Lung (tissue), 12 donors: ENCODE measurements around the gene SLC66A2. TPM values are rescaled to one million over a fixed set of nuclear protein-coding genes. Genes with fewer than 3 reads are reported as not detected.
A peak's percentile ranks its signal among the peaks of the same experiment; 100 is the strongest.

Experiments
- ATAC-seq: fragments of 200-7000 bp; cut with Tn5 transposase; one replicate; pipeline ENCODE4 v1.9.1; 2020; ENCODE audit warnings: moderate number of reproducible peaks; ENCODE audit not compliant: insufficient read depth, low FRiP score
- DNase-seq, 3 donors: peaks; one replicate each; pipeline ENCODE4 v3.0.0-alpha.2; 2013 to 2017
- H3K27ac ChIP-seq, 2 donors: one replicate each; pipeline ENCODE4 v1.5.1; 2013; ENCODE audit warnings: mild to moderate bottlenecking in 2 of 2, moderate library complexity in 2 of 2, control low read depth in 1 of 2, inconsistent platforms in 1 of 2, low read depth in 1 of 2, low read length in 1 of 2
- H3K27me3 ChIP-seq, 3 donors: one replicate each; pipeline ENCODE4 v1.5.1; 2013; ENCODE audit warnings: low read length in 2 of 3; ENCODE audit not compliant: control insufficient read depth in 3 of 3, insufficient read depth in 3 of 3
- H3K36me3 ChIP-seq, 4 donors: one replicate each; pipeline ENCODE4 v1.5.1; 2013; ENCODE audit warnings: low read length in 4 of 4, mild to moderate bottlenecking in 1 of 4, moderate library complexity in 1 of 4; ENCODE audit not compliant: control insufficient read depth in 4 of 4, insufficient read depth in 4 of 4
- H3K4me1 ChIP-seq, 5 donors: one replicate each; pipeline ENCODE4 v1.5.1; 2013; ENCODE audit warnings: low read length in 5 of 5, mild to moderate bottlenecking in 2 of 5, moderate library complexity in 1 of 5; ENCODE audit not compliant: control insufficient read depth in 5 of 5, insufficient read depth in 5 of 5
- H3K4me3 ChIP-seq: one replicate; pipeline ENCODE4 v1.5.1; 2013; ENCODE audit warnings: mild to moderate bottlenecking, control low read depth, moderate library complexity
- H3K9ac ChIP-seq, 2 donors: one replicate each; pipeline ENCODE4 v1.5.1; 2013; ENCODE audit warnings: low read length in 2 of 2, control low read depth in 1 of 2; ENCODE audit not compliant: insufficient read depth in 1 of 2
- H3K9me3 ChIP-seq, 4 donors: one replicate each; pipeline ENCODE4 v1.5.1; 2013; ENCODE audit warnings: low read length in 3 of 4, mild to moderate bottlenecking in 1 of 4, moderate library complexity in 1 of 4; ENCODE audit not compliant: control insufficient read depth in 4 of 4, insufficient read depth in 3 of 4
- CTCF ChIP-seq: IDR thresholded peaks from 2 replicates; pipeline ENCODE4 v1.5.1; 2012; ENCODE audit warnings: mild to moderate bottlenecking; ENCODE audit errors: control extremely low read depth, extremely low read depth
- WGBS, 2 donors: extraction: QIAGEN DNeasy Blood & Tissue Kit; methylation state at CpG; one replicate each; pipeline ENCODE4 v1.1.7; 2013; 5-methylcytosine and 5-hydroxymethylcytosine counted together
- polyA plus RNA-seq, 2 donors: library from polyadenylated mRNA; stranded (reverse); fragments of 200-250 nt; gene quantifications; one replicate each; pipeline ENCODE4 v1.2.1, GENCODE V29; 2013
- total RNA-seq, 2 donors: library from RNA; depleted of rRNA in 1 of 2; stranded (reverse); fragments of >200 nt in 1 of 2; gene quantifications; one replicate each; pipeline ENCODE4 v1.2.1, GENCODE V29; 2014 to 2021
- donor health status: control.
- donor health status: control.
- donor health status: Bipolar disorder and iron deficiency.
- donor health status: healthy.
- donor health status: DM: yes; HTN: yes; CAD: no.

Gene SLC66A2
- total and polyA plus RNA-seq, 4 donors, result 26.5 to 71.8 (median 62.3) TPM

GRCh38 chr18:79934311-79935097, 16.9 kb downstream of the SLC66A2 start:
- no peak overlapping the region for H3K4me3 ChIP-seq
- peaks cover 0 to 3% (median 0%) of the 10 kb centered on the region in 5 donors for H3K4me1 ChIP-seq
- 80 to 90% methylated on average over 8 of the region's 8 CpGs for WGBS, 2 donors
- H3K9ac ChIP-seq, result no peak overlapping the region
- peaks cover 3 to 10% (median 7%) of the 10 kb centered on the region in 4 donors for H3K9me3 ChIP-seq
- no peak for TF ChIP-seq CTCF
- no peak overlapping the region for H3K27ac ChIP-seq
- no peaks in the 10 kb centered on the region for H3K27me3 ChIP-seq
- DNase-seq (peak in 1 of 3 donors; percentile 11), ATAC-seq (peak; percentile 19)
- peaks cover 0 to 32% (median 18%) of the 10 kb centered on the region in 4 donors for H3K36me3 ChIP-seq

- peaks cover 0 to 1% (median 0%) of the 10 kb centered on the region in 5 donors for H3K4me1 ChIP-seq
- ATAC-seq (no peak), DNase-seq (peak in 1 of 3 donors; percentile 12)
- WGBS, 2 donors, result 89 to 91% methylated on average over 10 of the region's 10 CpGs
- H3K9me3 ChIP-seq, result peaks cover 3 to 14% (median 11%) of the 10 kb centered on the region in 4 donors
- no peak overlapping the region for H3K9ac ChIP-seq
- H3K36me3 ChIP-seq, result peaks cover 0 to 39% (median 24%) of the 10 kb centered on the region in 4 donors
- H3K4me3 ChIP-seq, result no peak overlapping the region
- H3K27ac ChIP-seq, result no peak overlapping the region
- TF ChIP-seq CTCF, result no peak
- no peaks in the 10 kb centered on the region for H3K27me3 ChIP-seq
Observed at GRCh38 chr18:79933765-79934164, 17.7 kb downstream of the SLC66A2 start.

- peaks cover 0 to 2% (median 0%) of the 10 kb centered on the region in 5 donors for H3K4me1 ChIP-seq
- no peak for DNase-seq
- ATAC-seq, result no peak
- H3K9ac ChIP-seq, result no peak overlapping the region
- TF ChIP-seq CTCF, result no peak
- peaks cover 3 to 16% (median 12%) of the 10 kb centered on the region in 4 donors for H3K9me3 ChIP-seq
- H3K36me3 ChIP-seq, result peaks cover 0 to 44% (median 25%) of the 10 kb centered on the region in 4 donors
- WGBS, 2 donors, result 96 to 97% methylated on average over 3 of the region's 3 CpGs
- no peaks in the 10 kb centered on the region for H3K27me3 ChIP-seq
- H3K4me3 ChIP-seq, result no peak overlapping the region
- H3K27ac ChIP-seq, result no peak overlapping the region
Observed at GRCh38 chr18:79932907-79933306, 18.5 kb downstream of the SLC66A2 start.
